ENCODE data around the gene TEX9.

The TEX9 gene

GRCh38 chr15:56327721-56328502, 37.3 kb upstream of the TEX9 start:
- TF ChIP-seq CTCF (IDR thresholded peaks at IDR 0.05; ENCODE audit: low read depth, low read length) = no peak
- no peak for DNase-seq (ENCODE audit: extremely low read depth, low read depth)

- no peak for TF ChIP-seq CTCF (IDR thresholded peaks at IDR 0.05; ENCODE audit: low read depth, low read length)
- no peak for DNase-seq (ENCODE audit: extremely low read depth, low read depth)
Observed at GRCh38 chr15:56337084-56337725, 28.0 kb upstream of the TEX9 start.

- no peak for DNase-seq (ENCODE audit: extremely low read depth, low read depth)
- no peak for TF ChIP-seq CTCF (IDR thresholded peaks at IDR 0.05; ENCODE audit: low read depth, low read length)
Observed at GRCh38 chr15:56339594-56339993, 25.6 kb upstream of the TEX9 start.

- DNase-seq (ENCODE audit: extremely low read depth, low read depth) = no peak
Observed at GRCh38 chr15:56341201-56341600, 24.0 kb upstream of the TEX9 start.

GRCh38 chr15:56342653-56343052, 22.6 kb upstream of the TEX9 start:
- no peak for TF ChIP-seq CTCF (IDR thresholded peaks at IDR 0.05; ENCODE audit: low read depth, low read length)
- no peak for DNase-seq (ENCODE audit: extremely low read depth, low read depth)

More at GRCh38 chr15:56341201-56341600, 24.0 kb upstream of the TEX9 start:
- TF ChIP-seq CTCF (IDR thresholded peaks at IDR 0.05; ENCODE audit: low read depth, low read length) = no peak

- no peak for TF ChIP-seq CTCF (IDR thresholded peaks at IDR 0.05; ENCODE audit: low read depth, low read length)
- DNase-seq (ENCODE audit: extremely low read depth, low read depth) = no peak
Observed at GRCh38 chr15:56343879-56344278, 21.3 kb upstream of the TEX9 start.

- TF ChIP-seq CTCF (IDR thresholded peaks at IDR 0.05; ENCODE audit: low read depth, low read length) = no peak
- no peak for DNase-seq (ENCODE audit: extremely low read depth, low read depth)
Observed at GRCh38 chr15:56344336-56344735, 20.9 kb upstream of the TEX9 start.

All from AG09319 (cell line).